ENCODE results near the gene TRIM17. TPM values are rescaled to one million over a fixed set of nuclear protein-coding genes. Genes with fewer than 3 reads are reported as not detected.

TRIM17 gene
- polyA plus RNA-seq, 1 experiment = 0.16 TPM

DNA sequence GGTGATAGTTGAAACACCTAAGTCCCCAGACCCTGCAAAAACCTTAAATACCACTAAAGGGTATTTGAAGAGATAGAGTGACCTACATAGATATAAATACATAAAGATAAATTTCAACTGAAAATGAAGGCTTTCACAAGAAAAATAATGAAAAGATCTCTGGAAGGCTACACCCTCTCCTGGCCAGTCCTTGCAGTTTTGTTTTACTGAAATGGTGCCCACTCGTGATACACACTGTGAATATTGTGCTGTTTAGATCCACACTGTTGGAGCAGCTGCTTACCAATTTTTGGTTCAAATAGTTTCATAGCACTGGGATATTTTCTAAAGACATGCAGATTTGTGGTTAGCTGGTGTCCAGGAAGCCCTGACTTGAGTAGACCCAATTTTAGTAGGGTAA, 39.1 kb upstream of the TRIM17 start:
- Histone ChIP-seq H3K27ac (ENCODE audit: low read depth, low read length) (no peak overlapping the region), H3K4me3 (ENCODE audit: low read depth, low read length) (peak overlapping the region; percentile 20), H3K27me3 (ENCODE audit: control insufficient read depth, insufficient read depth, low read length) (no peaks in the 10 kb centered on the region), H3K9me3 (ENCODE audit: control insufficient read depth, insufficient read depth, low read length) (no peaks in the 10 kb centered on the region)
- ChIA-PET CTCF (interaction anchor here (1.0 to 2.1 kb wide), 5 partner anchors 45 to 325 kb away, joined by 3 to 6 read pairs (median 3); partner anchors contain the start of gene IBA57), POLR2A (no interaction called here)
- no peak for DNase-seq (ENCODE audit: low read depth, low spot score)
- TF ChIP-seq, protein P1, sequence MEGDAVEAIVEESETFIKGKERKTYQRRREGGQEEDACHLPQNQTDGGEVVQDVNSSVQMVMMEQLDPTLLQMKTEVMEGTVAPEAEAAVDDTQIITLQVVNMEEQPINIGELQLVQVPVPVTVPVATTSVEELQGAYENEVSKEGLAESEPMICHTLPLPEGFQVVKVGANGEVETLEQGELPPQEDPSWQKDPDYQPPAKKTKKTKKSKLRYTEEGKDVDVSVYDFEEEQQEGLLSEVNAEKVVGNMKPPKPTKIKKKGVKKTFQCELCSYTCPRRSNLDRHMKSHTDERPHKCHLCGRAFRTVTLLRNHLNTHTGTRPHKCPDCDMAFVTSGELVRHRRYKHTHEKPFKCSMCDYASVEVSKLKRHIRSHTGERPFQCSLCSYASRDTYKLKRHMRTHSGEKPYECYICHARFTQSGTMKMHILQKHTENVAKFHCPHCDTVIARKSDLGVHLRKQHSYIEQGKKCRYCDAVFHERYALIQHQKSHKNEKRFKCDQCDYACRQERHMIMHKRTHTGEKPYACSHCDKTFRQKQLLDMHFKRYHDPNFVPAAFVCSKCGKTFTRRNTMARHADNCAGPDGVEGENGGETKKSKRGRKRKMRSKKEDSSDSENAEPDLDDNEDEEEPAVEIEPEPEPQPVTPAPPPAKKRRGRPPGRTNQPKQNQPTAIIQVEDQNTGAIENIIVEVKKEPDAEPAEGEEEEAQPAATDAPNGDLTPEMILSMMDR (IDR thresholded peaks at IDR 0.05; ENCODE audit: low read depth, low read length) = peak; percentile 45

DNA sequence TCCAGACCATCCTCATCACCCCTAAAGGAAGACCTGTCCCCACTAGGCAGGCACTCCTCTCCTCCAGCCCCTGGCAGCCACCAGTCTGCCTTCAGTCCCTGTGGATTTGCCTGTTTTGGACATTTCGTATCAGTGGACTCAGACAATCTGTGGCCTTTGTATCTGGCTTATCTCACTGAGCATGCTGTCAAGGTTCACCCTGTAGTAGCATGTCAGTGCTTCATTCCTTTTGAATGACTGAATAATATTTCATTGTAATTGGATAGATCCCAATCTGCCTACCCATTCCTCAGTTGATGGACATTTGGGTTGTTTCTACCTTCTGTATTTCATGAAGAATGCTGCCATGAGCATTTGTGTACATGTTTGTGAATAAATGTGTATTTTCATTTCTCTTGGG, 37.6 kb upstream of the TRIM17 start:
- Histone ChIP-seq H3K27me3 (ENCODE audit: control insufficient read depth, insufficient read depth, low read length) (peaks cover 1% of the 10 kb centered on the region), H3K9me3 (ENCODE audit: control insufficient read depth, insufficient read depth, low read length) (no peaks in the 10 kb centered on the region), H3K4me3 (ENCODE audit: low read depth, low read length) (no peak overlapping the region), H3K27ac (ENCODE audit: low read depth, low read length) (no peak overlapping the region)
- TF ChIP-seq, protein P1 (IDR thresholded peaks at IDR 0.05; ENCODE audit: low read depth, low read length) = no peak
- ChIA-PET POLR2A (no interaction called here), CTCF (interaction anchor here (1.0 kb wide), 1 partner anchor 217 kb away, joined by 3 read pairs; no protein-coding TSS in a partner anchor)
- no peak for DNase-seq (ENCODE audit: low read depth, low spot score)

DNA sequence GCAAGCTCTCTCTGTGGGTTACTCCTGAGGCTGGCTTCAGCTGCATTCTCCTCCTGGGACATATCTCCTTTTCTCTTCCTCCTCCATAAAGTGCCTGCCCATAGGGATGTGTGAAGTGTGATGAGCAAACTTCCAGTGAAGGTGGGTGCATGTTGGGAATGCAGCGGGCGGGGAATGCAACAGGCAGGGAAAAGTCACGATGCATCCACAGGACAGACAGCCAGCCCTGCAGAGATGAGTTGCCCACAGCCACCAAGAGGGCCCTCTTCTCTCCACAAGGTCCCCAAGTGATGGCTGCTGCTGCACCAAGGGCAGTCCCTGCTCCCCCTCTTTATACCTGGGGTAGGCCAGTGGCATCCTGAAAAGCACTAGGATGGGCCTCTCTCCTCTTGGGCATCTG, 37.0 kb upstream of the TRIM17 start:
- Histone ChIP-seq H3K27me3 (ENCODE audit: control insufficient read depth, insufficient read depth, low read length) (peaks cover 3% of the 10 kb centered on the region), H3K27ac (ENCODE audit: low read depth, low read length) (no peak overlapping the region), H3K4me3 (ENCODE audit: low read depth, low read length) (no peak overlapping the region), H3K9me3 (ENCODE audit: control insufficient read depth, insufficient read depth, low read length) (no peaks in the 10 kb centered on the region)
- TF ChIP-seq, protein P1 (IDR thresholded peaks at IDR 0.05; ENCODE audit: low read depth, low read length) = no peak
- DNase-seq (ENCODE audit: low read depth, low spot score) = no peak
- ChIA-PET POLR2A (no interaction called here), CTCF (no interaction called here)

DNA sequence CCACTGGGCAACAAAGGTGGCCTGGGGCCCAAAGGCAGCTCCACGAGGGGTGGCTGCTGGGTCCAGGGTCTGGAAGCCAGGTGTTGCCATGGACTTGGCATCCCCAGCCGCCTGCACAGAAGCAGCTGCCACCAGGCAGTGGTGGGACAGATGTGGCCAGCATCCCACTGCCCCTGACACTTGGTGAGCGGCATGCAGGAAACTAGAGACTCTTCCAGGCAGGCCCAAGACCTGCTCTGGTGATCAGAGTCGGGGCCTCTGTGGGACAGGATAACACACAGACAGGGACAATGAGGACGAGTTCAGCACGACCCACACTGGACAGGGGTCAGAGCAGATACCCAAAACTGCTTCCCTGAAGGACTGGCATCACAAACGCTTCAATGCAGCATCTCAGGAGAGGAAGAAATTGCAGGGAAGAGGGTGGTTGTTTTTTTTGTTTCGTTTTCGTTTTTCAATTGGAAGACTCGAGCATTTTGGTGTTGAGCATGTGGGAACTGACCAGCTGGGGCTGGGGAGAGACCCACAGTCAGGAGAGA, 36.4 kb upstream of the TRIM17 start:
- ChIA-PET POLR2A (no interaction called here), CTCF (no interaction called here)
- Histone ChIP-seq H3K27ac (ENCODE audit: low read depth, low read length) (no peak overlapping the region), H3K27me3 (ENCODE audit: control insufficient read depth, insufficient read depth, low read length) (peaks cover 3% of the 10 kb centered on the region), H3K4me3 (ENCODE audit: low read depth, low read length) (no peak overlapping the region), H3K9me3 (ENCODE audit: control insufficient read depth, insufficient read depth, low read length) (no peaks in the 10 kb centered on the region)
- DNase-seq (ENCODE audit: low read depth, low spot score) = no peak
- TF ChIP-seq, protein P1 (IDR thresholded peaks at IDR 0.05; ENCODE audit: low read depth, low read length) = no peak

DNA sequence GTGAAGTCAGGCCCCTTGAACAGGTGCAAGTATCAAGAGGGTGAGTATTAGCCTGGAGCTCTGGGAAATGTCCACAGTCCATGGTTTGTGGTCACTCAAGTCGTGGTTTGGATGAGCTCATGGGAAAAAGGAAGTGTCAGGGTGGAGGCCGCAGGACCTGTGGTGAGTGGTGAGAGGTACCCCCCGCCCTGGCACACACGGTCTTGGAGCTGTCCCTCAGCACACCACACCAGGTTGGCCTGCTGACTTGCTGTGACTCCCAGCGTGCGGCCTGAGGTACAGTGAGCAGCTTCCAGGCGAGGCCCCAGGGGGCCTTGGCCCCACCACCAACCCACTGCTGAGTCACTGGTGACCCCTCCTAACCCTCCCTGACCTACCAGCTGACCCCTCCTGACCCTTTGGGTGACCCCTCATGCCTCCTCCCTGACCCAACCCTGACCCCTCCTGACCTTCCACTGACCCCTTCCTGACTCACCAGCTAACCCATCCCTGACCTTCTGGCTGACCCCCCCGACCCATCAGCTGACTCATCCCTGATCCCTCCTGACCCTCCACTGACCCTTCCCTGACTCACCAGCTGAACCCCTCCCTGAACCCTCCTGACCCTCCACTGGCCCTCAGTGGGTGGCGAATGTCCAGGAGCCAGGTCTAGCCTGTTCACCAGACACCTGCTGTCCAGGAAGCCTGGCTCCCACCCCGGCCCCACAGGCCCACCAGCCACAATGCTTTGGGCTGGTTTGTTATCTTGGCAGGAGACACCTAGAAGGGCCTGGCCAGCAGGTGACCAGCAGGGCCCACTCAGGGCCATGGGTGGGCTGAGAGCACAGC, 35.7 kb upstream of the TRIM17 start:
- Histone ChIP-seq H3K4me3 (ENCODE audit: low read depth, low read length) (no peak overlapping the region), H3K27me3 (ENCODE audit: control insufficient read depth, insufficient read depth, low read length) (peaks cover 3% of the 10 kb centered on the region), H3K27ac (ENCODE audit: low read depth, low read length) (no peak overlapping the region), H3K9me3 (ENCODE audit: control insufficient read depth, insufficient read depth, low read length) (no peaks in the 10 kb centered on the region)
- POLR2A ChIA-PET = no interaction called here
- TF ChIP-seq, protein P1 (IDR thresholded peaks at IDR 0.05; ENCODE audit: low read depth, low read length) = no peak
- CTCF ChIA-PET = interaction anchor here (1.6 kb wide), 1 partner anchor 322 kb away, joined by 4 read pairs; no protein-coding TSS in a partner anchor
- DNase-seq (ENCODE audit: low read depth, low spot score) = no peak
